GM12878 (cell line): ENCODE results near the gene PITPNC1. TPM values are rescaled to one million over a fixed set of nuclear protein-coding genes. Genes with fewer than 3 reads are reported as not detected.

Source experiments
- ATAC-seq: fragments of 200-7000 bp; cut with Tn5 transposase; 3 replicates; pipeline ENCODE4 v1.9.1; 2020; ENCODE audit warnings: mild to moderate bottlenecking, moderate library complexity
- BruUV-seq: library from RNA; stranded (reverse); fragments of 400-500 nt; replicated peaks from 2 replicates; lab custom pipeline; 2021; lab: Mats Ljungman, UMichigan
- CTCF ChIA-PET: fragments of 300-600 bp; sonication (Branson Sonifier 250); formaldehyde crosslinking; extraction: SDS; loops from one replicate; lab custom pipeline; 2021; ENCODE audit warnings: inconsistent platforms; lab: Yijun Ruan, JAX
- POLR2A ChIA-PET: fragments of 350-600 bp; formaldehyde crosslinking; extraction: SDS; loops from one replicate; lab custom pipeline; 2021; ENCODE audit warnings: inconsistent platforms; lab: Charles Lee
- RAD21 ChIA-PET: fragments of 300-600 bp; sonication (Branson Sonifier 250); formaldehyde crosslinking; loops from one replicate; lab custom pipeline; 2023; ENCODE audit warnings: antibody characterized with exemption; ENCODE audit not compliant: unreplicated experiment; lab: Charles Lee
- SMC1A ChIA-PET: fragments of 300-600 bp; sonication (Branson Sonifier 250); formaldehyde crosslinking; loops from one replicate; lab custom pipeline; 2023; ENCODE audit not compliant: unreplicated experiment, uncharacterized antibody; lab: Charles Lee
- DNase-seq: peaks from one replicate; pipeline ENCODE4 v3.0.0-alpha.2; 2011; ENCODE audit warnings: low read depth, low spot score
- FAIRE-seq: peaks from 3 replicates; lab custom pipeline; 2011; peaks lifted over from hg19 to GRCh38; lab: Jason Lieb, UNC
- H2AFZ ChIP-seq: 2 replicates; pipeline ENCODE4 v1.6.0; 2011; ENCODE audit warnings: low read depth, low read length, control low read depth; ENCODE audit not compliant: control insufficient read depth
- H3K27ac ChIP-seq: 2 replicates; pipeline ENCODE4 v1.5.1; 2011; ENCODE audit warnings: control low read depth; ENCODE audit not compliant: control insufficient read depth, insufficient read depth
- H3K27me3 ChIP-seq, 2 experiments: replicated peaks in 1 of 2; 2 replicates each; pipeline versions ENCODE4 v1.6.0 to v1.6.1; 2011; ENCODE audit warnings: low read length in 1 of 2; ENCODE audit not compliant: control insufficient read depth in 2 of 2, insufficient read depth in 2 of 2
- H3K36me3 ChIP-seq, 2 experiments: 2 replicates each; pipeline ENCODE4 v1.5.1; 2011; ENCODE audit warnings: low read length in 1 of 2; ENCODE audit not compliant: control insufficient read depth in 2 of 2, insufficient read depth in 2 of 2
- H3K4me1 ChIP-seq: 2 replicates; pipeline ENCODE4 v1.6.1; 2011; ENCODE audit warnings: mild to moderate bottlenecking, low read length, moderate library complexity, mixed read lengths; ENCODE audit not compliant: control insufficient read depth, insufficient read depth
- H3K4me2 ChIP-seq: 2 replicates; pipeline ENCODE4 v1.6.0; 2011; ENCODE audit warnings: control low read depth; ENCODE audit not compliant: control insufficient read depth, insufficient read depth
- H3K4me3 ChIP-seq: fragments of 200-600 bp; sonication (generic); 2 replicates; pipeline ENCODE4 v1.5.1; 2016
- H3K79me2 ChIP-seq: 2 replicates; pipeline ENCODE4 v1.6.0; 2011; ENCODE audit warnings: low read length; ENCODE audit not compliant: control insufficient read depth, insufficient read depth
- H3K9ac ChIP-seq: 2 replicates; pipeline ENCODE4 v1.8.0; 2011; ENCODE audit warnings: low read length, control low read depth, mixed read lengths; ENCODE audit not compliant: control insufficient read depth, insufficient read depth
- H3K9me3 ChIP-seq: replicated peaks from 3 replicates; pipeline ENCODE4 v1.5.1; 2011; ENCODE audit warnings: mild to moderate bottlenecking, low read length; ENCODE audit not compliant: control insufficient read depth, insufficient read depth
- H4K20me1 ChIP-seq: 2 replicates; pipeline ENCODE4 v1.6.0; 2011; ENCODE audit not compliant: control insufficient read depth, insufficient read depth
- E2F4 ChIP-seq: IDR thresholded peaks from 2 replicates; pipeline ENCODE4 v1.6.1; 2012; ENCODE audit warnings: low read depth, low read length, improper control_type of control experiment
- EED ChIP-seq: sonication (generic); IDR thresholded peaks from 2 replicates; pipeline ENCODE4 v1.6.1; 2016; ENCODE audit warnings: antibody characterized with exemption, low read depth
- FOXM1 ChIP-seq: IDR thresholded peaks from 2 replicates; pipeline ENCODE4 v1.6.1; 2012; ENCODE audit warnings: low read depth, mild to moderate bottlenecking, inconsistent platforms, low read length, moderate library complexity
- GATAD2B ChIP-seq: fragments of 450-650 bp; conservative IDR thresholded peaks from 2 replicates; pipeline ENCODE4 v1.6.1; 2017; ENCODE audit warnings: low read depth, mild to moderate bottlenecking, moderate library complexity
- MXI1 ChIP-seq: fragments of 150-350 bp; IDR thresholded peaks from 2 replicates; pipeline ENCODE4 v1.6.1; 2011; ENCODE audit warnings: low read depth, mild to moderate bottlenecking, inconsistent platforms, low read length, improper control_type of control experiment
- NKRF ChIP-seq: fragments of 450-650 bp; conservative IDR thresholded peaks from 2 replicates; pipeline ENCODE4 v1.6.1; 2017; ENCODE audit warnings: mild to moderate bottlenecking, moderate library complexity
- POLR2AphosphoS2 ChIP-seq: IDR thresholded peaks from 2 replicates; pipeline ENCODE4 v1.6.1; 2011; ENCODE audit warnings: low read depth, mild to moderate bottlenecking, low read length, improper control_type of control experiment, moderate library complexity
- RBBP5 ChIP-seq: fragments of 200-600 bp; sonication (generic); conservative IDR thresholded peaks from 2 replicates; pipeline ENCODE4 v1.6.1; 2016
- RFX5 ChIP-seq: IDR thresholded peaks from 2 replicates; pipeline ENCODE4 v1.6.1; 2011; ENCODE audit warnings: low read depth, low read length, improper control_type of control experiment
- ZBTB40 ChIP-seq: fragments of 450-650 bp; IDR thresholded peaks from 2 replicates; pipeline ENCODE4 v1.6.1; 2016; ENCODE audit warnings: mild to moderate bottlenecking, moderate library complexity, borderline replicate concordance
- WGBS: methylation state at CpG from one replicate; pipeline ENCODE4 v1.1.6; 2016; ENCODE audit warnings: low lambda C conversion rate; ENCODE audit not compliant: insufficient replicate concordance, insufficient coverage; ENCODE audit errors: missing lambda C conversion rate; 5-methylcytosine and 5-hydroxymethylcytosine counted together
- in situ Hi-C: fragments of 300-500 bp; cut with MboI; formaldehyde crosslinking; loops from 9 replicates; pipeline ENCODE4 v1.14.3; 2018; ENCODE audit warnings: mixed read lengths
- intact Hi-C: fragments of 100-400 bp; cut with micrococcal nuclease; formaldehyde crosslinking; loops from one replicate; pipeline ENCODE4 v1.14.2; 2022; ENCODE audit not compliant: unreplicated experiment
- polyA plus RNA-seq, 11 experiments: library from polyadenylated mRNA; depleted of rRNA in 4 of 11; unstranded in 6 of 11; stranded (reverse) in 5 of 11; fragments of >200 nt; fragmentation: Nextera tagmentation in 4 of 11; fragmentation: Illumina TruSeq in 1 of 11; extraction: Ambion mirVana in 4 of 11; extraction: Trizol in 1 of 11; gene quantifications; 1 replicate in 1 of 11; 2 replicates in 10 of 11; pipeline versions ENCODE4 v1.2.1 to v1.2.3, GENCODE V29; 2011 to 2016; ENCODE audit warnings: inconsistent platforms in 2 of 11, missing spikeins in 2 of 11, low read depth in 1 of 11
- total RNA-seq, 4 experiments: library from RNA; depleted of rRNA in 3 of 4; stranded (reverse); fragments of >200 nt in 3 of 4; fragmentation: Illumina TruSeq in 1 of 4; extraction: Trizol in 1 of 4; gene quantifications; 2 replicates each; pipeline versions ENCODE4 v1.2.1 to v1.2.3, GENCODE V29; 2013 to 2021

Gene PITPNC1
- total and polyA plus RNA-seq, 10 of the 15 experiments (the other 5 are each of a cell fraction or from before 2014, with no cell fraction given) = 12.2 to 62.4 (median 47.3) TPM

- no peak for TF ChIP-seq RFX5
- TF ChIP-seq NKRF = no peak
- peak; percentile 77; the same call in 1 of the 2 replicates for TF ChIP-seq FOXM1
- no peak for TF ChIP-seq POLR2AphosphoS2
Measured at GRCh38 chr17:67475161-67475937, 98.3 kb downstream of the PITPNC1 start (continued).

- Histone ChIP-seq H3K4me1 (peaks cover 21% of the 10 kb centered on the region), H3K27ac (no peak overlapping the region), H4K20me1 (no peaks in the 10 kb centered on the region), H3K4me3 (no peak overlapping the region), H2AFZ (no peak overlapping the region), H3K9ac (no peak overlapping the region), H3K27me3 (no peaks in the 10 kb centered on the region), H3K79me2 (peaks cover 40% of the 10 kb centered on the region), H3K9me3 (peaks cover 1% of the 10 kb centered on the region; the same call in 2 of the 3 replicates), H3K4me2 (no peak overlapping the region), H3K36me3 (no peaks in the 10 kb centered on the region; a peak in 2 of 4 replicates)
- ChIA-PET POLR2A (interaction anchor here (0.6 to 1.2 kb wide), 2 partner anchors 126 to 150 kb away, joined by 3 to 5 read pairs; no protein-coding TSS in a partner anchor), RAD21 (interaction anchor here (1.8 to 3.3 kb wide), 5 partner anchors 89 to 211 kb away, joined by 4 to 74 read pairs (median 7); partner anchors contain the start of gene PITPNC1), SMC1A (interaction anchor here (1.0 to 8.7 kb wide), 9 partner anchors 10 to 211 kb away, joined by 3 to 100 read pairs (median 8); partner anchors contain the start of gene PITPNC1), CTCF (interaction anchor here (0.6 to 7.8 kb wide), 7 partner anchors 10 to 180 kb away, joined by 3 to 291 read pairs (median 9); partner anchors contain the start of gene PITPNC1)
- no peak for ATAC-seq
- no peak for DNase-seq
- no TSS peak for BruUV-seq
- WGBS = 78% methylated on average over 7 of the region's 7 CpGs
- in situ Hi-C loops = no loop called here
- intact Hi-C loops = no loop called here
- FAIRE-seq = no peak
- TF ChIP-seq E2F4 (no peak), EED (no peak), ZBTB40 (no peak), MXI1 (no peak), RBBP5 (no peak), NKRF (no peak), GATAD2B (no peak)
Measured at GRCh38 chr17:67476787-67477335, 99.8 kb downstream of the PITPNC1 start.
